Esophagus squamous epithelium (tissue), 5 donors: ENCODE measurements around the gene TOX2. TPM values are rescaled to one million over a fixed set of nuclear protein-coding genes. Genes with fewer than 3 reads are reported as not detected.

Experiments used
- DNase-seq: peaks from one replicate; lab custom pipeline; 2025; lab: John Stamatoyannopoulos, UW
- H3K27ac ChIP-seq, 4 donors: fragments of 200-600 bp; sonication (generic); one replicate each; pipeline ENCODE4 v1.5.1; 2016 to 2019; ENCODE audit warnings: mild to moderate bottlenecking in 1 of 4
- H3K27me3 ChIP-seq, 4 donors: fragments of 200-600 bp; sonication (generic); 1 replicate in 3 of 4; 2 replicates in 1 of 4; pipeline versions ENCODE4 v1.5.1 to v1.6.0; 2017 to 2021; ENCODE audit warnings: antibody characterized with exemption in 1 of 4
- H3K36me3 ChIP-seq, 3 donors: fragments of 200-600 bp; sonication (generic); one replicate each; pipeline ENCODE4 v1.5.1; 2016 to 2019
- H3K4me1 ChIP-seq, 3 donors: fragments of 200-600 bp; sonication (generic); one replicate each; pipeline ENCODE4 v1.5.1; 2017 to 2019
- H3K4me3 ChIP-seq, 4 donors: fragments of 200-600 bp; sonication (generic); 1 replicate in 3 of 4; 2 replicates in 1 of 4; pipeline ENCODE4 v1.5.1; 2016 to 2019; ENCODE audit warnings: mild to moderate bottlenecking in 2 of 4, moderate library complexity in 1 of 4
- H3K9me3 ChIP-seq, 3 donors: fragments of 200-600 bp; sonication (generic); one replicate each; pipeline ENCODE4 v1.5.1; 2016 to 2019
- POLR2A ChIP-seq, 4 donors: fragments of 450-650 bp; IDR thresholded peaks; one replicate each; pipeline ENCODE4 v1.6.1; 2017; ENCODE audit warnings: antibody characterized with exemption in 4 of 4, mild to moderate bottlenecking in 4 of 4, moderate library complexity in 3 of 4
- WGBS, 2 donors: methylation state at CpG; one replicate each; pipeline ENCODE4 v1.1.5; 2018; 5-methylcytosine and 5-hydroxymethylcytosine counted together
- intact Hi-C: fragments of 100-400 bp; cut with DNase I; formaldehyde crosslinking; loops from one replicate; pipeline ENCODE4 v1.15.0; 2022
- total RNA-seq, 4 donors: library from RNA; depleted of rRNA; stranded (reverse); fragments of >200 nt; gene quantifications; one replicate each; pipeline ENCODE4 v1.1.0, GENCODE V29; 2016
- TF ChIP-seq, protein P1 (sequence below), 6 experiments: fragments of 450-650 bp in 4 of 6; fragments of 200-600 bp in 2 of 6; sonication (generic) in 2 of 6; IDR thresholded peaks; one replicate each; pipeline ENCODE4 v1.5.1; 2016 to 2019; ENCODE audit warnings: antibody characterized with exemption in 6 of 6, mild to moderate bottlenecking in 4 of 6, moderate library complexity in 4 of 6
- donor health status: DM: yes; HTN: yes; CAD: no.

Gene TOX2
- total RNA-seq, 4 donors from 2014 or later, result 0.99 to 22.9 (median 3.1) TPM

- no peaks in the 10 kb centered on the region for H3K36me3 ChIP-seq
- TF ChIP-seq, protein P1, sequence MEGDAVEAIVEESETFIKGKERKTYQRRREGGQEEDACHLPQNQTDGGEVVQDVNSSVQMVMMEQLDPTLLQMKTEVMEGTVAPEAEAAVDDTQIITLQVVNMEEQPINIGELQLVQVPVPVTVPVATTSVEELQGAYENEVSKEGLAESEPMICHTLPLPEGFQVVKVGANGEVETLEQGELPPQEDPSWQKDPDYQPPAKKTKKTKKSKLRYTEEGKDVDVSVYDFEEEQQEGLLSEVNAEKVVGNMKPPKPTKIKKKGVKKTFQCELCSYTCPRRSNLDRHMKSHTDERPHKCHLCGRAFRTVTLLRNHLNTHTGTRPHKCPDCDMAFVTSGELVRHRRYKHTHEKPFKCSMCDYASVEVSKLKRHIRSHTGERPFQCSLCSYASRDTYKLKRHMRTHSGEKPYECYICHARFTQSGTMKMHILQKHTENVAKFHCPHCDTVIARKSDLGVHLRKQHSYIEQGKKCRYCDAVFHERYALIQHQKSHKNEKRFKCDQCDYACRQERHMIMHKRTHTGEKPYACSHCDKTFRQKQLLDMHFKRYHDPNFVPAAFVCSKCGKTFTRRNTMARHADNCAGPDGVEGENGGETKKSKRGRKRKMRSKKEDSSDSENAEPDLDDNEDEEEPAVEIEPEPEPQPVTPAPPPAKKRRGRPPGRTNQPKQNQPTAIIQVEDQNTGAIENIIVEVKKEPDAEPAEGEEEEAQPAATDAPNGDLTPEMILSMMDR (IDR thresholded peaks at IDR 0.05), result no peak
- no peak for TF ChIP-seq POLR2A (IDR thresholded peaks at IDR 0.05)
- no peak for DNase-seq
- no peaks in the 10 kb centered on the region for H3K9me3 ChIP-seq
- H3K27ac ChIP-seq, result no peak overlapping the region
- H3K27me3 ChIP-seq, result peaks cover 0 to 94% (median 5%) of the 10 kb centered on the region in 4 donors
- no peak overlapping the region for H3K4me3 ChIP-seq
- 92 to 95% methylated on average over 6 of the region's 6 CpGs for WGBS, 2 donors
- intact Hi-C loops, result no loop called here
- H3K4me1 ChIP-seq, result peaks cover 8 to 47% (median 9%) of the 10 kb centered on the region in 3 donors
Measured at GRCh38 chr20:43919686-43920403, 5.2 kb downstream of the TOX2 start.

- intact Hi-C loops, result no loop called here
- Histone ChIP-seq H3K9me3 (no peaks in the 10 kb centered on the region), H3K36me3 (no peaks in the 10 kb centered on the region), H3K27ac (no peak overlapping the region), H3K4me1 (peaks cover 0 to 45% (median 8%) of the 10 kb centered on the region in 3 donors), H3K4me3 (no peak overlapping the region), H3K27me3 (peaks cover 0 to 92% (median 5%) of the 10 kb centered on the region in 4 donors)
- WGBS, 2 donors, result 100% methylated on average over 2 to 4 of the region's 4 CpGs
- no peak for TF ChIP-seq POLR2A (IDR thresholded peaks at IDR 0.05)
- TF ChIP-seq, protein P1 (IDR thresholded peaks at IDR 0.05), result no peak
- no peak for DNase-seq
Measured at GRCh38 chr20:43920797-43921196, 6.1 kb downstream of the TOX2 start.

DNA sequence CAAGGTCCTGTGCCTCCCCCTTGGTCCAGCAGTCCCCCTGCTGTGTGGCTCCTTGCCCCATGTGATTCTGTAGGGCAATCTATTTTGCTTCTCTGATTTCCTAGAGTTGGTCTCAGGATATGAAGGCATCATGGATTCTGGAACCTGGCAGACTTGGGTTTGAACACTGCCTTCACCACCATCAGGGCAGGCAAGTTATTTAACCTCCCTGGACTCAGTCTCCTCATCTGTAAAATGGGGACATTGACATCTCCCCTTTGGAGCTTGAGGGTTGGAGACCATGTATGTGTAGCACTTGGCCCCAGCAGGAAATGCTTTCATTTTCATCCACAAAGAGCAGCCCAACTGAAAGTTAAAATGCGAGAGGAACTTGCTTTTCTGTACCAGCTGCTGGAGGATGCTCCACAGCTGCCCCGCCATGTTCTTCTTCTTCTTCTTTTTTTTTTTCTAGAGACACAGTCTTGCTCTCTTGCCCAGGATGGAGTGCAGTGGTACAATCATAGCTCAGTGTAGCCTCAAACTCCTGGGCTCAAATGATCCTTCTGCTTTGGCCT lies 6.7 kb downstream of the TOX2 start:
- Histone ChIP-seq H3K27me3 (peaks cover 0 to 92% (median 4%) of the 10 kb centered on the region in 4 donors), H3K9me3 (no peaks in the 10 kb centered on the region), H3K27ac (no peak overlapping the region), H3K36me3 (no peaks in the 10 kb centered on the region), H3K4me1 (peaks cover 0 to 45% (median 9%) of the 10 kb centered on the region in 3 donors), H3K4me3 (no peak overlapping the region)
- 72 to 79% methylated on average over 2 of the region's 2 CpGs for WGBS, 2 donors
- TF ChIP-seq, protein P1 (IDR thresholded peaks at IDR 0.05), result no peak
- intact Hi-C loops, result no loop called here
- no peak for DNase-seq

DNA sequence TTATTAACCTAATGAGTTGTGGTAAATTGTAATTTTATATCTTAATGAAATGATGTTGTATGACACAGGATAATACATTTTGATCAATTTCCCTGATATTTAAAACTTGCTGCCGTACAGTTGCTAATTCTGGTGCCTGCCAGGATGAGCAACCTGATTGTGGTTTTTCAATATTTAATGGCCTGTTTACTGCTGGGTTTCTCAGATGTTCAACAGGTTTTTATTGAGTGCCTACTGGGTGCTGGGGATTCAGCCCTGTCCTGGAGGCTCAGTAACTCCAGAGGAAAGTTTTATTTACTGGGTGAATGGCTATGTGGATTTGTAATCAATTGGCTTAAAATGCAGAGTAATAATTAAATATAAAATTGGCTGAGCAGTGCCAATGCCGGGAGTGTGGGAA lies 8.0 kb downstream of the TOX2 start:
- TF ChIP-seq, protein P1 (IDR thresholded peaks at IDR 0.05), result no peak
- TF ChIP-seq POLR2A (IDR thresholded peaks at IDR 0.05), result no peak
- Histone ChIP-seq H3K4me1 (peaks cover 0 to 40% (median 11%) of the 10 kb centered on the region in 3 donors), H3K4me3 (no peak overlapping the region), H3K27ac (no peak overlapping the region), H3K36me3 (no peaks in the 10 kb centered on the region), H3K27me3 (peaks cover 0 to 92% (median 0%) of the 10 kb centered on the region in 4 donors), H3K9me3 (no peaks in the 10 kb centered on the region)
- DNase-seq, result no peak
- WGBS, 2 donors, result 45 to 60% methylated on average over 2 of the region's 2 CpGs
- intact Hi-C loops, result no loop called here

DNA sequence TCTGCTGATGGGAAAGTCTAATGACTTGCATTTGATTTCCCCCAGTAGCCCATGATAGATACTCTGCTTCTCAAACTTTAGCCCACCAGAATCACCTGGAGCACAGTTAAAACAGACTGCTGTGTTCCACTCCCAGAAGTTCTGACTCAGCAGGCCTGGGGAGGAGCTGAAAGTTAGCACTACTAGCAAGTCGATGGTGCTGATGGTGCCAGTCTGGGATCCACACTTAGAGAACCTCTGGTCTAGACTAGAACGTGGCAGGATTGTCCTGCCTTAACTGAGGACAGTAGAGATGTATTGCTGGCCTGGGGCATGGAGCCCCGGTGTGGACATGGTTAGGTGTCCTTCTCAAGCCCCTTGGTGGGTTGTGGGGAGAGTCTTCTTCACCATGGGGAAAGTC lies 8.7 kb downstream of the TOX2 start:
- Histone ChIP-seq H3K27me3 (peaks cover 0 to 89% (median 0%) of the 10 kb centered on the region in 4 donors), H3K4me1 (peaks cover 0 to 44% (median 14%) of the 10 kb centered on the region in 3 donors), H3K27ac (no peak overlapping the region), H3K9me3 (no peaks in the 10 kb centered on the region), H3K4me3 (no peak overlapping the region), H3K36me3 (no peaks in the 10 kb centered on the region)
- WGBS, 2 donors, result 63 to 83% methylated on average over 1 to 3 of the region's 3 CpGs
- DNase-seq, result no peak
- TF ChIP-seq, protein P1 (IDR thresholded peaks at IDR 0.05), result no peak
- no peak for TF ChIP-seq POLR2A (IDR thresholded peaks at IDR 0.05)
- intact Hi-C loops, result no loop called here
